HG02840 (cell line): ENCODE results near the gene EIF4EBP2.

ENCODE experiments used
- ATAC-seq: cut with Tn5 transposase; IDR thresholded peaks from one replicate; pipeline ENCODE4 v1.9.1; 2021; ENCODE audit warnings: mild to moderate bottlenecking, moderate library complexity, moderate number of reproducible peaks; ENCODE audit not compliant: unreplicated experiment, low FRiP score

The EIF4EBP2 gene

DNA sequence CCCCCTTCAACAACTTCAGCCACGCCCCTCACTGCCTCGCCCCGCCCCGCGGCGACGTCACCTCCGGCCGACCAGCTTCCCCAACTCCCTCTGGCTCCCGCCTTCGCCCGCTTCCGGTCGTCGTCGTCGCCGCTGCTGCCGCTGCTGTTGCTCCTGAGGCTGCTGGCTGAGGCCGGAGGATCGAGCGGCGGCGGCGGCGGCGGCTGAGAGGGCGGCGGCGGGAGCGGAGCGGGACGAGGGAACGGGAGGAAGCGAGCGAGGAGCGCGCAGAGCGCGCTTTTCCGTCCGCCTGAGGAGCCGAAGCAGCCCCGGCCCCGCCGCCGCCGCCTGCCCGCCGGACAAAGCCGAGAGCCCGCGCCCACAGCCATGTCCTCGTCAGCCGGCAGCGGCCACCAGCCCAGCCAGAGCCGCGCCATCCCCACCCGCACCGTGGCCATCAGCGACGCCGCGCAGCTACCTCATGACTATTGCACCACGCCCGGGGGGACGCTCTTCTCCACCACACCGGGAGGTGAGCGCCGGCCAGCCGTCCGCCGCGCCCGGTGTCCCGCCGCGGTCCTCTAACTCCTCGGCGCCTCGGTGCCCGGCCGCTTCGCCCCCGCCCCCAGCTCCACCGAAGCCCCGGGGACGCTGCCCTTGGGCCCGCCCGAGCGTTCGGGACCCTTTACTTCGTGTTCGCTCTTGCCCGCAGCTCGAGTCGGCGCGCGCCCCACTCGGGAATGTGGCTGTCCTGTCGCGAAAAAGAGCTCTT lies at the start of gene EIF4EBP2:
Gene EIF4EBP2 (plus strand): TSS at position 110 of the 751 bp plus-strand sequence. CDS start 257 bp downstream, at position 367.
- peak; percentile 77 for ATAC-seq

GRCh38 chr10:70354556-70354955 lies 49.4 kb upstream of the EIF4EBP2 start:
- peak; percentile 3 for ATAC-seq

DNA sequence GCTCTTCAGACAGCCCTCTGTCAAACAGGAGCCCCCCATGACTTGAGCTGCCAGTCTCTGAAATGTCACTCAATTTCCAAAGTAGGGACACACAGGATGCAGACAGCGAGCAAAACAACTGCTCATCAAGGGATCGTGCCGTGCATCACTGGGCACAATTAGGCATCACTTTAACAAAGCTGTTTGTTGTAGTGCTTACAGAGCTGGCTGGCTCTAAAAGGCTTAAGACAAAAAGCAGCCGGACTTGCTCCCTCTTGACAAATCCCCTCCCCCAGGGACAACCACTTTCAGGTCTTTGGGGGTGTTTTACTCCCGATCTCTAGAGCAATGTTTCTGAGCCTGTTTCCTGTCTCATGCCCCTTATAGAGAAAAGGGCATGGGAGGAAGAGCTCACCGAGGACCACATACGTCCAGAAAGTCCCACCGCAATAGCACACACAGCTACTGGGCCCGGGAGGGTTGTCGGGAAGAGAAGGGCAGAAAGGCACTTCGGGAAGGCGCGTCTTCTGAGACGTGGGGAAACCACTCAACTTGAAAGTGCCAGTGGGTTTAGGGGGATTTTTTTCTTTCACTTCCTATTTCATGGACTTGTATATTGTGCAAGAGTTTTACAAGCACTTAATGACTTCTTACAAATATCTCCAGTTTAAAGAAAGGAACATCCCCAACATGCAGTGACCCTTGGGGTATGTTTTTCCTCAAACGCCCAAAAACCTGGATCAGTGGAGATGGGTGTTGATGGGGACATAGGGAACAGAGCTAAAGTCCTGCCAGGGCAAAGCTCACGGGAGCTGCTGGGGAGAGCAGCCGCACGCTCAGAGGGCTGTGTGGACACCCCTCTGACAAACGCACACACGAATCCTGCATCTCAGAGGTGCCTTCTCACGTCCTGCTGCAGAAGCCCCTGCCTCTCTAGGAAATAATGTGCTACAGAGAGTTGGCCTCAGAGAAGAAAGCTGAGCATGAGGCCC lies 48.6 kb upstream of the EIF4EBP2 start:
- peak; percentile 60 for ATAC-seq

DNA sequence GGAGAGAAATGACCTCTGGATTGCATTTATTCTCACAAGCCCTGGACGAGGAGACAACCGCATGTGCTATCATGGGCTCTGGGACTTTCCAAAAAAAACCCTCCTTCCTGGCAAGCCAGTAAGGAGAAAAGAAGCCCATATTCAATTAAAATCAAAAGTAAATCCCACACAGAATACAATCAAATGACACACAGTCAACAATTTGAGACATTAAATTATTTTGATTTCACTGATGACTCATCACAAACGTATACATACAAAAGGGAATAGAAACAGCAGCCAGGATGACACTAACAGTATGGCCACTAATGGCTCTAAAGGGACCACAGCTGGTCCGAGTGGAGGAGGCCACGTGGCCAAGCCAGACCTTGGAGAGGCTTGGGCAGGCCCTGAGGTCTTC lies 46.4 kb upstream of the EIF4EBP2 start:
- ATAC-seq = no peak

GRCh38 chr10:70358446-70358845 lies 45.5 kb upstream of the EIF4EBP2 start:
- ATAC-seq = no peak

GRCh38 chr10:70359017-70359550 lies 44.9 kb upstream of the EIF4EBP2 start:
- no peak for ATAC-seq

GRCh38 chr10:70360215-70360614 lies 43.7 kb upstream of the EIF4EBP2 start:
- ATAC-seq = no peak

DNA sequence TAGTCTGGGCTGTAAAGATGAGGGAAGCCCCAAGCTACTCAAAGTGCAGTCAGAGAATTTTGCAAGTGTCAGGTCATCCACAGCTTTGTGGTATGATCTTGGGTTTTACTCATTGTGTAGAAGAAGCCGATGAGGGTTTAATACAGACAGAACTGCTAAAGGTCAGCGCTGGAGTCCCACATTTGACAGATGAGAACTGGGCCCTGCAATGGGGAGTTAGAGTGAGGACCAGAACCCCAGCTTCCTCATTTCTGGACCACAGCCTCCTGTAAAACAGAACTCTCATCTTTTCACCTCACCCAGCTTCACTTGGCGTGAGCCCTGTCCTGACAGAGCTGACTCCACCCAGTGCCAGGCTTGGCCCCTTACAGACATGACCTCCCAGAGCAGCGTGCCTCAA lies 41.6 kb upstream of the EIF4EBP2 start:
- ATAC-seq = no peak

DNA sequence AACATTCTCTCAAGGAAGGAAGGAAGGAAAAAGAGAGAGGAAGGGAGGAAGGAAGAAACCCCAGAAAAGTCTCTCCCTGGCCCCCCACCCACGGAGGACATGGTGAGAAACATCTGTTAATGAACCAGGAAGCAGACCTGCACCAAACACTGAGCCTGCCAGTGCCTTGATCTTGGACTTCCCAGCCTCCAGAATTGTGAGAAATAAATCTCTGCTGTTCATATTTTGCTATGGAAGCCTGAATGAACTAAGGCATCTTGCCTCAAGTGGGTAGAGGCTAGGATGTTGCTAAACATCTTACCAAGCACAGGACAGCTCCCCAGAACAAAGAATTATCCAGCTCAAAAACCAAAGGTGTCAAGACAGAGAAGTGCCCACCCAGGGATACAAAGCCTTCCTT lies 40.7 kb upstream of the EIF4EBP2 start:
- ATAC-seq = no peak

DNA sequence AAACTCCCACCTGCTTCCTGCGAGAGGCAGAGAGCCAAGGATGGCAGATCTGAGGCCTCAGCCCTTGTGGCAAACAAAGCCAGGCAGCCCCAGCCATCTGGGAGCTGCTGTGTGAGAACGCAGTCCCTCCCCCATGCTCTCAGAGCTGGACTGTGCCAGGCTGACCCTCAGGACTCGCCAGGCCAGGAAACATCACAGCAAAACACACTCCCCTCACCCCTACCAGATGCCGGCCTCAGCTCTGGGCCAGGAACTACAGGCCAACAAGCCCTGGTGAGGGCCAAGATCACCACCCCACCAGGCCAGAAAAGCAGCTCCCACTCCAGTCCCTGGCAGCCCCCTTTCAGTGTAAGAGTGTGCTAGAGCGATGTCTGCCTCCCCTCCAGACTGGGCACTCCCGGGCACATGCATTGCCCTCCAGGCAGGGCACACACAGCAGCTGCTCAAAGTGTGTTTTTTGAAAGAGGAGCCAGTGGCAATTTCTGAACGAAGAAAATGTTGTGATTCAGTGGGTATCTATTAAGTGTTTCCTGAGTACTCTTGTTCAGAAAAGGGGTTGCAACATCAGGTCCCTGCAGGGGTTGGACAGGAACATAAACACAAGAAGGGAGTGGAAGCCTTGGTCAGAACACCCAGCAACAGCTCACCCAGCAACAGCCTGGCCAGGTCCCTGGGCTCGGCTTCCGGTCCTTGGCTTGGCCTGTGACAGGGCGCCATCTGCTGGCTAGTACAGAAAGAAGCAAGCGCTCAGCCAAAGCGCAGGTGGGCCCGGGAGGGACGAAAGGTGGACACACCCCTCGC lies 39.8 kb upstream of the EIF4EBP2 start:
- no peak for ATAC-seq

GRCh38 chr10:70364772-70365091 lies 39.2 kb upstream of the EIF4EBP2 start:
- no peak for ATAC-seq

DNA sequence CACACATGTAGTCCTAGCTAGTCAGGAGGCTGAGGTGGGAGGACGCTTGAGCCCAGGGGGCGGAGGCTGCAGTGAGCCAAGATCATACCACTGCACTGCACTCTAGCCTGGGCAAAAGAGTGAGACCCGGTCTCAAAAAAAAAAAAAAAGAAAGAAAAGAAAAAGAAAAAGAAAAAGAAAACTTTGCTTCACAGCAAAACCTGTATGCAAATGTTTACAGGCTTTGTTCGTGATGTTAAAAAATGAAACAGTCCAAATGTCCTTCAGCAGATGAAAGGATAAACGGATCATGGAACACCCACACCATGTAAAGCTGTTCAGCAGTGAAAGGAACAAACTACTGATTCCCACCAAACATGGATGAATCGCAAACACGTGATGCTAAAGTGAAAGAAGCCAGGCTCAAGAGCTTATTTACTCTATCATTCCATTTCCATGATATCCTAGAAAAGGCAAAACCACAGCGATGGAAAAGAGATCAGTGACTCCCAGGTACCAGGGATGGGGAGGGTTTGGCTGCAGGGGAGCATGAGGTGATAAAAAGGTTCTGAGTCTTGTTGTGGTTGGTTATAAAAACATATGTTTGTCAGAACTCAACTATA lies 36.6 kb upstream of the EIF4EBP2 start:
- no peak for ATAC-seq

GRCh38 chr10:70368774-70369482 lies 35.0 kb upstream of the EIF4EBP2 start:
- ATAC-seq = no peak

- ATAC-seq = no peak
These were observed 34.4 kb upstream of the EIF4EBP2 start for GRCh38 chr10:70369498-70370018.

GRCh38 chr10:70370766-70371165 lies 33.2 kb upstream of the EIF4EBP2 start:
- ATAC-seq = no peak

DNA sequence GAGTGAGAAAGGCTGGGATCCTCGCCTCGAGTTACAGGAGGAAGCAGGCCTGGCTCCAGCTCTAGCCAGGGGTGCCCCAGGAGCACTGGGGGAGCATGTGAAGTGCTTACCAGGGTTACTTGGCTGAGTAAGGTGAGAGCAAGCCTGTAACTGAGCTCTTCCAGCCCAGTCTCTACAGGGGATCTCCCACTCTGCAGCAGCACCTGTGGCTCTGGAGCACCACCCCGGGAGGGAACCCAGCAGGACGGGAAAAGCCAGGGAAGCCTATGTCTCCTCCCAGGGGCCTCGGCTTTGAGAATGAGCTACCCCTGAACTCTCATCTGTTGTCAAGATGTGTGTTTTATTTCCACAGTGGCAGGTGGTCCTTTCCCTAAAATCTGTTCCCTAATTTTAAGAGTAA lies 32.1 kb upstream of the EIF4EBP2 start:
- no peak for ATAC-seq

GRCh38 chr10:70374775-70375614 lies 28.9 kb upstream of the EIF4EBP2 start:
- ATAC-seq = no peak
